T-helper 2 cell treated with Interferon-gamma antibody and Interleukin-4, amounts not matched to agents 100 ng/mL and 5 ng/mL, for 36 hours (primary cell): Measurements from ENCODE around the gene ZNF385C. TPM values are rescaled to one million over a fixed set of nuclear protein-coding genes. Genes with fewer than 3 reads are reported as not detected.

Experiments
- intact Hi-C: fragments of 100-400 bp; cut with micrococcal nuclease; formaldehyde crosslinking; loops from one replicate; pipeline ENCODE4 v1.15.1; 2023
- total RNA-seq: library from RNA; stranded (reverse); gene quantifications from 2 replicates; pipeline ENCODE4 v1.2.3, GENCODE V29; 2022

ZNF385C gene
- total RNA-seq, 1 donor from 2014 or later = not detected

GRCh38 chr17:42002175-42002791 lies 96.0 kb downstream of the ZNF385C start:
- intact Hi-C loops = no loop called here

GRCh38 chr17:42001729-42002128 lies 96.5 kb downstream of the ZNF385C start:
- intact Hi-C loops = no loop called here

GRCh38 chr17:42000413-42001133 lies 97.7 kb downstream of the ZNF385C start:
- intact Hi-C loops = no loop called here

GRCh38 chr17:41998497-41998896 lies 99.8 kb downstream of the ZNF385C start:
- intact Hi-C loops = no loop called here

- intact Hi-C loops = no loop called here
Measured at GRCh38 chr17:41996855-41997164, 101.5 kb downstream of the ZNF385C start.

- intact Hi-C loops = no loop called here
Measured at GRCh38 chr17:41992576-41992975, 105.7 kb downstream of the ZNF385C start.

GRCh38 chr17:41989702-41990419 lies 108.4 kb downstream of the ZNF385C start:
- intact Hi-C loops = no loop called here

- intact Hi-C loops = no loop called here
Measured at GRCh38 chr17:41988418-41988817, 109.9 kb downstream of the ZNF385C start.

GRCh38 chr17:41987642-41988041 lies 110.6 kb downstream of the ZNF385C start:
- intact Hi-C loops = no loop called here

- intact Hi-C loops = no loop called here
Measured at GRCh38 chr17:41986634-41987033, 111.6 kb downstream of the ZNF385C start.

GRCh38 chr17:41985919-41986318 lies 112.4 kb downstream of the ZNF385C start:
- intact Hi-C loops = no loop called here

- intact Hi-C loops = no loop called here
Measured at GRCh38 chr17:41984454-41984853, 113.8 kb downstream of the ZNF385C start.

GRCh38 chr17:41982026-41982760 lies 116.1 kb downstream of the ZNF385C start:
- intact Hi-C loops = no loop called here

- intact Hi-C loops = no loop called here
Measured at GRCh38 chr17:41977991-41978390, 120.3 kb downstream of the ZNF385C start.

- intact Hi-C loops = no loop called here
Measured at GRCh38 chr17:41976142-41976768, 122.0 kb downstream of the ZNF385C start.

Other genes with a start within 250 kb of the ZNF385C start
- 20.4 and 22.1 TPM in 2 replicates for gene KLHL11, start 233.1 kb downstream of the ZNF385C start, total RNA-seq
- 182 and 188 TPM in 2 replicates for gene ACLY, start 179.5 kb downstream of the ZNF385C start, total RNA-seq
- 0.66 and 0.73 TPM in 2 replicates for gene ODAD4, start 167.9 kb downstream of the ZNF385C start, total RNA-seq
- gene CNP, start 131.7 kb downstream of the ZNF385C start, total RNA-seq = 74.0 and 80.6 TPM in 2 replicates
- 103 and 111 TPM in 2 replicates for gene DNAJC7, start 81.0 kb downstream of the ZNF385C start, total RNA-seq
- 22.2 and 24.7 TPM in 2 replicates for gene NKIRAS2, start 78.4 kb downstream of the ZNF385C start, total RNA-seq
- gene C17orf113, start 47.9 kb downstream of the ZNF385C start, total RNA-seq = 0.05 and 0.11 TPM in 2 replicates
- gene DHX58, start 14.2 kb upstream of the ZNF385C start, total RNA-seq = 35.9 and 38.8 TPM in 2 replicates
- gene KAT2A, start 22.9 kb upstream of the ZNF385C start, total RNA-seq = 45.4 and 45.5 TPM in 2 replicates
- gene HSPB9, start 24.3 kb upstream of the ZNF385C start, total RNA-seq = not detected in 2 replicates
- 91.7 and 95.8 TPM in 2 replicates for gene RAB5C, start 56.5 kb upstream of the ZNF385C start, total RNA-seq
- 0.11 and 0.16 TPM in 2 replicates for gene KCNH4, start 82.7 kb upstream of the ZNF385C start, total RNA-seq
- not detected in 2 replicates for gene HCRT, start 87.0 kb upstream of the ZNF385C start, total RNA-seq
- 15.3 and 15.9 TPM in 2 replicates for gene GHDC, start 96.0 kb upstream of the ZNF385C start, total RNA-seq
- gene STAT5B, start 177.9 kb upstream of the ZNF385C start, total RNA-seq = 147 and 149 TPM in 2 replicates
- 123 and 124 TPM in 2 replicates for gene STAT5A, start 190.0 kb upstream of the ZNF385C start, total RNA-seq